HG03103 (cell line): ENCODE data around the gene ZNF280C.
"Not testable (repeated sequence)": the region's sequence is repeated elsewhere in the genome, so short reads cannot be mapped to it uniquely, and the experiment has no call there.

ENCODE experiments used
- ATAC-seq: cut with Tn5 transposase; IDR thresholded peaks from one replicate; pipeline ENCODE4 v1.9.1; 2021; ENCODE audit warnings: low read depth; ENCODE audit not compliant: unreplicated experiment

ZNF280C gene

GRCh38 chrX:130263016-130263415 is 5.7 kb downstream of the ZNF280C start:
- ATAC-seq: no peak

GRCh38 chrX:130262231-130262630 is 6.5 kb downstream of the ZNF280C start:
- ATAC-seq: no peak

GRCh38 chrX:130261296-130261893 is 7.3 kb downstream of the ZNF280C start:
- ATAC-seq: no peak

- ATAC-seq: no peak
Measured at GRCh38 chrX:130260316-130260715, 8.4 kb downstream of the ZNF280C start.

GRCh38 chrX:130253916-130254315 is 14.8 kb downstream of the ZNF280C start:
- no peak for ATAC-seq

- ATAC-seq: no peak
Measured at GRCh38 chrX:130251671-130252070, 17.0 kb downstream of the ZNF280C start.

GRCh38 chrX:130247996-130248395 is 20.7 kb downstream of the ZNF280C start:
- no peak for ATAC-seq

- no peak for ATAC-seq
Measured at GRCh38 chrX:130246084-130246483, 22.6 kb downstream of the ZNF280C start.

GRCh38 chrX:130245441-130245840 is 23.3 kb downstream of the ZNF280C start:
- ATAC-seq: no peak

GRCh38 chrX:130231184-130231583 is 37.5 kb downstream of the ZNF280C start:
- ATAC-seq: not testable (repeated sequence)

- no peak for ATAC-seq
Measured at GRCh38 chrX:130228871-130229270, 39.8 kb downstream of the ZNF280C start.

GRCh38 chrX:130224810-130225209 is 43.9 kb downstream of the ZNF280C start:
- ATAC-seq: no peak

GRCh38 chrX:130216320-130216719 is 52.4 kb downstream of the ZNF280C start:
- ATAC-seq: no peak

- ATAC-seq: no peak
Measured at GRCh38 chrX:130213376-130213775, 55.3 kb downstream of the ZNF280C start.

- ATAC-seq: no peak
Measured at GRCh38 chrX:130212371-130212770, 56.3 kb downstream of the ZNF280C start.

GRCh38 chrX:130211415-130212186 is 57.1 kb downstream of the ZNF280C start:
- ATAC-seq: no peak

GRCh38 chrX:130204647-130205046 is 64.1 kb downstream of the ZNF280C start:
- ATAC-seq: no peak

- no peak for ATAC-seq
Measured at GRCh38 chrX:130197464-130197863, 71.2 kb downstream of the ZNF280C start.

- ATAC-seq: no peak
Measured at GRCh38 chrX:130196466-130196865, 72.2 kb downstream of the ZNF280C start.

- no peak for ATAC-seq
Measured at GRCh38 chrX:130190801-130191200, 77.9 kb downstream of the ZNF280C start.

- no peak for ATAC-seq
Measured at GRCh38 chrX:130186651-130187050, 82.0 kb downstream of the ZNF280C start.

- no peak for ATAC-seq
Measured at GRCh38 chrX:130184857-130185256, 83.8 kb downstream of the ZNF280C start.
